ENCODE data around the gene SUGP1. TPM values are rescaled to one million over a fixed set of nuclear protein-coding genes. Genes with fewer than 3 reads are reported as not detected.

SUGP1 gene
- total RNA-seq, 1 donor from 2014 or later, result 73.2 TPM

DNA sequence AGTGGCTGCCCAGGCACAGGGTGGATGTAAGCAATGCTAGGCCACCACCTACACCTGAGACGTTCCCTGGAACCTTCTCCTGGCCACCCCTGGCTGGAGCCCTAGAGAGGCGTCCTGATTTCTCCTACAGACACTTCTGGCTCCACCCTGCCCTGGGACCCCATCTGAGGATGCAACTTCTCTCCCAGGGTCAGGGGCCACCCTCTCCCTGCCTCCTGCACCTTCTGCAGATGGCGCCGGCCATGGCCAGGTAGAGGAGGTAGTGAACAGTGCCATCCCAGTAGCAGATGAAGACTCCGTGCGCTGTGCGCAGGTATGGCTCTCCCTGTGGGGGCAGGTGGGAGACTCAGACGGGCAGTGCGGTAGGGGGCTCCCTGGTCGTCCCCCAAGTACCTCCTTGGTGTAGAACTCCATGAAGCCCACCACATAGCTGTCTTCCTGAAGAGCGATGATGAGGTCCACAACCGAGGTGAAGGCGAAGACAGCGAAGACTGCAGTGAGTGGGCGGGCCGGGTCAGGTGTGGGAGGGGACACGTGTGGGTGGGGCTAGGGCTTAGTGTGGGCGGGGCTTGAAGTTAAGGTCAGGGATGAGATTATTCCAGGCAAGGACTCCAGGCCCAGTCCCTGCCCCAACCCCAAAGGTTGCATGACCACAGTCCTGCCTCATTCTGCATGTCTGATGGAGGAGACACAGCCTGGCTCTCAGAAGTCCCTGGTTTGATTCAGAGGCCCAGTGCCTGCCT is 50.2 kb downstream of the SUGP1 start:
- peak; percentile 1 for DNase-seq (ENCODE audit: low spot score)
- Mint-ChIP-seq H3K9me3 (ENCODE audit: unreplicated experiment) (no peaks in the 10 kb centered on the region), H3K4me3 (ENCODE audit: unreplicated experiment) (no peak overlapping the region), H3K27me3 (ENCODE audit: unreplicated experiment) (peaks cover 29% of the 10 kb centered on the region), H3K27ac (ENCODE audit: unreplicated experiment) (no peak overlapping the region), H3K36me3 (ENCODE audit: low read depth, unreplicated experiment) (peaks cover 12% of the 10 kb centered on the region), H3K4me1 (ENCODE audit: unreplicated experiment) (peaks cover 11% of the 10 kb centered on the region)
- TF ChIP-seq, protein P1, sequence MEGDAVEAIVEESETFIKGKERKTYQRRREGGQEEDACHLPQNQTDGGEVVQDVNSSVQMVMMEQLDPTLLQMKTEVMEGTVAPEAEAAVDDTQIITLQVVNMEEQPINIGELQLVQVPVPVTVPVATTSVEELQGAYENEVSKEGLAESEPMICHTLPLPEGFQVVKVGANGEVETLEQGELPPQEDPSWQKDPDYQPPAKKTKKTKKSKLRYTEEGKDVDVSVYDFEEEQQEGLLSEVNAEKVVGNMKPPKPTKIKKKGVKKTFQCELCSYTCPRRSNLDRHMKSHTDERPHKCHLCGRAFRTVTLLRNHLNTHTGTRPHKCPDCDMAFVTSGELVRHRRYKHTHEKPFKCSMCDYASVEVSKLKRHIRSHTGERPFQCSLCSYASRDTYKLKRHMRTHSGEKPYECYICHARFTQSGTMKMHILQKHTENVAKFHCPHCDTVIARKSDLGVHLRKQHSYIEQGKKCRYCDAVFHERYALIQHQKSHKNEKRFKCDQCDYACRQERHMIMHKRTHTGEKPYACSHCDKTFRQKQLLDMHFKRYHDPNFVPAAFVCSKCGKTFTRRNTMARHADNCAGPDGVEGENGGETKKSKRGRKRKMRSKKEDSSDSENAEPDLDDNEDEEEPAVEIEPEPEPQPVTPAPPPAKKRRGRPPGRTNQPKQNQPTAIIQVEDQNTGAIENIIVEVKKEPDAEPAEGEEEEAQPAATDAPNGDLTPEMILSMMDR (IDR thresholded peaks at IDR 0.05; ENCODE audit: unreplicated experiment), result no peak

DNA sequence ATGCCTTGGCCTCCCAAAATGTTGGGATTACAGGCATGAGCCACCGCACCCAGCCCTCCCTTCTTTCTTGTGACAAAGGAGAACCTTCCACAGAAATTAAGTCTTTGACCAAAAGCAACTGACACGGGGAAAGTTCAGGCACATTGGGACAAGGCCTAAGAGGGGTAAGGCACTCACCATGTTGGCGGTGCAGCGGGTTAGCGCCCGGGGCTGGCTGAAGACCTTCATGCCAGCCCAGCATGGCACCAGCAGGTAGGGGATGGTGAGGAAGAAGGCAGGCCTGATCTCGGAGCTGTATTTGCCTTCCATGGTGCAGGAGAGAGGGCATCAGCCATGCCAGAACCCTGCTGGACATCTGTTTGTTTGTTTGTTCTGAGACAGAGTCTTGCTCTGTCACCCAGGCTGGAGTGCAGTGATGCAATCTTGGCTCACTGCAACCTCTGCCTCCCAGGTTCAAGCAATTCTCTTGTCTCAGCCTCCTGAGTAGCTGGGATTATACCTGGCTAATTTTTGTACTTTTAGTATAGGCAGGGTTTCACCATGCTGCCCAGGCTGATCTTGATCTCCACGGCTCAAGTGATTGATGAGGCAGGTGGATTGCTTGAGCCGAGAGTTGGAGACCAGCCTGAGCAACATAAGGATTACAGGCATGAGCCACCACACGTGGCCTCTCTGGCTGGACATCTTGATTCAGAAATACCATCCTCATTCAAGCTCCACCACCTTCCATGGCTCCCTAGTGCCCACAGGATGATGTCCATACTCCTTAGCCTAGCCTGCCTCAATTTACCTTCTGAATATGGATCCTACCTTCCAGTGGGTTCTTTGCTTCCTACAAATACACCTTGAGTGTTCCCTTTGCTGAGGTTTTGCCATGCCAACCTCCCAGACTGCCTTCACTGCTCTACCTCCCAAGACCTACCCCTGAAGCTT is 51.6 kb downstream of the SUGP1 start:
- DNase-seq (ENCODE audit: low spot score), result no peak
- Mint-ChIP-seq H3K27me3 (ENCODE audit: unreplicated experiment) (peaks cover 22% of the 10 kb centered on the region), H3K4me1 (ENCODE audit: unreplicated experiment) (peaks cover 11% of the 10 kb centered on the region), H3K27ac (ENCODE audit: unreplicated experiment) (no peak overlapping the region), H3K4me3 (ENCODE audit: unreplicated experiment) (no peak overlapping the region), H3K9me3 (ENCODE audit: unreplicated experiment) (no peaks in the 10 kb centered on the region), H3K36me3 (ENCODE audit: low read depth, unreplicated experiment) (peaks cover 12% of the 10 kb centered on the region)
- TF ChIP-seq, protein P1 (IDR thresholded peaks at IDR 0.05; ENCODE audit: unreplicated experiment), result no peak

DNA sequence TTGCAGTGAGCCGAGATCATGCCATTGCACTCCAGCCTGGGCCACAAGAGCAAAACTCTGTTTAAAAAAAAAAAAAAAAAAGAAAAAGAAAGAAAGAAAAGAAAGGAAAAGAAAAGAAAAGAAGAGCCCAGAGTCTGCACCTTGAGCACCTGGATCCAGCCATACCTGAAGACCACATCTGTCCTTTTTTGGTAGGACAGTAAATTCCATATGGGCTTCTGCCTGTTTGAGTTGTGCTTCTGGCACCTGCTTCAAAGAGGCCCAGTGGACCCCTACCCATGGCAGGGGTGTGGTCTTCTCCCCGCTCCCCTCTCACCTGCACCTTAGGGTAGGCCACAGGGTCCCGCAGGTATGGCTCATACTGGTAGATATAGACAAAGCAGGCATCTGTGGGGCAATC is 53.0 kb downstream of the SUGP1 start:
- Mint-ChIP-seq H3K36me3 (ENCODE audit: low read depth, unreplicated experiment) (peaks cover 10% of the 10 kb centered on the region), H3K4me1 (ENCODE audit: unreplicated experiment) (peaks cover 6% of the 10 kb centered on the region), H3K9me3 (ENCODE audit: unreplicated experiment) (no peaks in the 10 kb centered on the region), H3K27me3 (ENCODE audit: unreplicated experiment) (peaks cover 25% of the 10 kb centered on the region), H3K27ac (ENCODE audit: unreplicated experiment) (no peak overlapping the region), H3K4me3 (ENCODE audit: unreplicated experiment) (no peak overlapping the region)
- no peak for DNase-seq (ENCODE audit: low spot score)
- TF ChIP-seq, protein P1 (IDR thresholded peaks at IDR 0.05; ENCODE audit: unreplicated experiment), result no peak

GRCh38 chr19:19263886-19264487 is 56.3 kb downstream of the SUGP1 start:
- no peak for DNase-seq (ENCODE audit: low spot score)
- peaks cover 5% of the 10 kb centered on the region for H3K36me3 Mint-ChIP-seq (ENCODE audit: low read depth, unreplicated experiment)
- H3K27me3 Mint-ChIP-seq (ENCODE audit: unreplicated experiment), result peaks cover 28% of the 10 kb centered on the region
- peaks cover 6% of the 10 kb centered on the region for H3K4me1 Mint-ChIP-seq (ENCODE audit: unreplicated experiment)
- H3K9me3 Mint-ChIP-seq (ENCODE audit: unreplicated experiment), result no peaks in the 10 kb centered on the region
- TF ChIP-seq, protein P1 (IDR thresholded peaks at IDR 0.05; ENCODE audit: unreplicated experiment), result no peak
- no peak overlapping the region for H3K4me3 Mint-ChIP-seq (ENCODE audit: unreplicated experiment)
- no peak overlapping the region for H3K27ac Mint-ChIP-seq (ENCODE audit: unreplicated experiment)

All from endothelial cell (in vitro differentiated cells).